T-cell (primary cell): Measurements from ENCODE around the gene LSAMP. TPM values are rescaled to one million over a fixed set of nuclear protein-coding genes. Genes with fewer than 3 reads are reported as not detected.

Experiments
- ATAC-seq, 4 experiments: fragments of 200-7000 bp in 3 of 4; fragments of 150-1000 bp in 1 of 4; cut with Tn5 transposase; replicated peaks in 1 of 4; 1 replicate in 3 of 4; 2 replicates in 1 of 4; pipeline ENCODE4 v1.10.0; 2021; ENCODE audit warnings: moderate library complexity in 3 of 4, mild to moderate bottlenecking in 2 of 4, moderate number of reproducible peaks in 1 of 4
- CTCF ChIA-PET, 2 donors: fragments of 300-600 bp; sonication (Branson Sonifier 250); formaldehyde crosslinking; loops; one replicate each; lab custom pipeline; 2022; ENCODE audit warnings: antibody characterized with exemption in 2 of 2; lab: Charles Lee
- POLR2A ChIA-PET, 2 donors: fragments of 300-600 bp; sonication (Branson Sonifier 250); formaldehyde crosslinking; loops; one replicate each; lab custom pipeline; 2022; ENCODE audit warnings: antibody characterized with exemption in 2 of 2; lab: Charles Lee
- DNase-seq, 35 experiments: peaks; one replicate each; pipeline versions ENCODE4 v3.0.0 to v3.0.0-alpha.2; 2013 to 2023
- H3K27ac ChIP-seq: one replicate; pipeline ENCODE4 v1.5.1; 2013; ENCODE audit warnings: low read length
- H3K27me3 ChIP-seq, 2 experiments: replicated peaks in 1 of 2; 1 replicate in 1 of 2; 2 replicates in 1 of 2; pipeline versions ENCODE4 v1.6.1 to v1.7.0; 2013; ENCODE audit warnings: low read length in 1 of 2, mixed read lengths in 1 of 2; ENCODE audit not compliant: control insufficient read depth in 2 of 2, insufficient read depth in 2 of 2; ENCODE audit errors: extremely low read depth in 1 of 2
- H3K36me3 ChIP-seq, 2 donors: 1 replicate in 1 of 2; 2 replicates in 1 of 2; pipeline versions ENCODE4 v1.6.1 to v1.7.0; 2013; ENCODE audit warnings: low read length in 1 of 2; ENCODE audit not compliant: control insufficient read depth in 2 of 2, insufficient read depth in 1 of 2; ENCODE audit errors: extremely low read depth in 1 of 2
- H3K4me1 ChIP-seq, 2 experiments: 1 replicate in 1 of 2; 2 replicates in 1 of 2; pipeline versions ENCODE4 v1.6.1 to v1.7.0; 2013; ENCODE audit warnings: low read length in 2 of 2, mixed read lengths in 1 of 2; ENCODE audit not compliant: insufficient read depth in 2 of 2, control insufficient read depth in 1 of 2; ENCODE audit errors: extremely low read depth in 1 of 2
- H3K4me3 ChIP-seq, 2 donors: 1 replicate in 1 of 2; 2 replicates in 1 of 2; pipeline versions ENCODE4 v1.5.1 to v1.7.0; 2013; ENCODE audit warnings: mild to moderate bottlenecking in 2 of 2, low read length in 1 of 2, moderate library complexity in 1 of 2; ENCODE audit not compliant: control insufficient read depth in 1 of 2; ENCODE audit errors: extremely low read depth in 1 of 2
- H3K9me3 ChIP-seq: 2 replicates; pipeline ENCODE4 v1.7.0; 2013
- H3K27ac Mint-ChIP-seq, 2 donors: one replicate each; pipeline ENCODE4 v1.8.0; 2020 to 2021; ENCODE audit warnings: mild to moderate bottlenecking in 2 of 2, mixed read lengths in 2 of 2
- H3K27me3 Mint-ChIP-seq, 2 donors: one replicate each; pipeline ENCODE4 v1.8.0; 2021 to 2022; ENCODE audit warnings: mixed read lengths in 2 of 2
- H3K36me3 Mint-ChIP-seq: one replicate; pipeline ENCODE4 v1.8.0; 2021; ENCODE audit warnings: mixed read lengths
- H3K4me1 Mint-ChIP-seq, 3 donors: one replicate each; pipeline ENCODE4 v1.8.0; 2020 to 2022; ENCODE audit warnings: mixed read lengths in 3 of 3, mild to moderate bottlenecking in 1 of 3
- H3K4me3 Mint-ChIP-seq, 3 donors: one replicate each; pipeline ENCODE4 v1.8.0; 2020 to 2022; ENCODE audit warnings: mild to moderate bottlenecking in 3 of 3, mixed read lengths in 3 of 3, moderate library complexity in 3 of 3
- H3K9me3 Mint-ChIP-seq, 3 donors: one replicate each; pipeline ENCODE4 v1.8.0; 2020 to 2022; ENCODE audit warnings: mixed read lengths in 3 of 3
- WGBS: methylation state at CpG from one replicate; pipeline ENCODE4 v1.1.5; 2013; ENCODE audit warnings: missing lambda C conversion rate; ENCODE audit not compliant: insufficient coverage; 5-methylcytosine and 5-hydroxymethylcytosine counted together
- total RNA-seq, 35 experiments: library from RNA in 6 of 35; stranded (reverse) in 6 of 35; fragments of 120-200 nt in 1 of 35; gene quantifications; one replicate each; pipeline versions ENCODE4 v1.2.1 to v1.2.4 and lab custom pipeline; 2013 to 2026

The LSAMP gene
- total RNA-seq, 5 donors from 2014 or later (not counting 1 experiment from before 2014, with no cell fraction given), result 0.03 to 0.28 (median 0.06) TPM; not detected in 2

- no peaks in the 10 kb centered on the region for H3K36me3 ChIP-seq
- no peaks in the 10 kb centered on the region for H3K27me3 ChIP-seq
- H3K4me1 ChIP-seq, result no peaks in the 10 kb centered on the region
- Mint-ChIP-seq H3K27ac (no peak overlapping the region), H3K4me1 (no peaks in the 10 kb centered on the region), H3K36me3 (no peaks in the 10 kb centered on the region), H3K4me3 (no peak overlapping the region), H3K9me3 (peaks cover 3 to 10% (median 9%) of the 10 kb centered on the region in 3 donors), H3K27me3 (no peaks in the 10 kb centered on the region)
- ATAC-seq, result no peak
- WGBS, result no CpG with 5 or more reads among the region's 3 CpGs
- no peak for DNase-seq
- no peaks in the 10 kb centered on the region for H3K9me3 ChIP-seq
- H3K4me3 ChIP-seq, result no peak overlapping the region
- H3K27ac ChIP-seq, result no peak overlapping the region
- ChIA-PET POLR2A (no interaction called here), CTCF (no interaction called here)
These were observed 203.6 kb downstream of the LSAMP start for GRCh38 chr3:116241677-116242076.

GRCh38 chr3:116240261-116240660 is 205.0 kb downstream of the LSAMP start:
- no peaks in the 10 kb centered on the region for H3K27me3 ChIP-seq
- H3K9me3 Mint-ChIP-seq, result peaks cover 3 to 9% (median 6%) of the 10 kb centered on the region in 3 donors
- no peaks in the 10 kb centered on the region for H3K9me3 ChIP-seq
- no CpG with 5 or more reads among the region's 1 CpG for WGBS
- no peak overlapping the region for H3K4me3 Mint-ChIP-seq
- H3K36me3 Mint-ChIP-seq, result no peaks in the 10 kb centered on the region
- ATAC-seq (no peak), DNase-seq (no peak)
- no peak overlapping the region for H3K27ac ChIP-seq
- no peaks in the 10 kb centered on the region for H3K36me3 ChIP-seq
- H3K27ac Mint-ChIP-seq, result no peak overlapping the region
- ChIA-PET CTCF (no interaction called here), POLR2A (no interaction called here)
- no peak overlapping the region for H3K4me3 ChIP-seq
- no peaks in the 10 kb centered on the region for H3K4me1 ChIP-seq
- no peaks in the 10 kb centered on the region for H3K27me3 Mint-ChIP-seq
- H3K4me1 Mint-ChIP-seq, result no peaks in the 10 kb centered on the region

GRCh38 chr3:116238846-116239565 is 206.3 kb downstream of the LSAMP start:
- Mint-ChIP-seq H3K27ac (no peak overlapping the region), H3K9me3 (peaks cover 0 to 9% (median 7%) of the 10 kb centered on the region in 3 donors), H3K36me3 (no peaks in the 10 kb centered on the region), H3K4me3 (no peak overlapping the region), H3K4me1 (no peaks in the 10 kb centered on the region), H3K27me3 (no peaks in the 10 kb centered on the region)
- H3K36me3 ChIP-seq, result no peaks in the 10 kb centered on the region
- H3K27me3 ChIP-seq, result no peaks in the 10 kb centered on the region
- no peaks in the 10 kb centered on the region for H3K9me3 ChIP-seq
- CTCF ChIA-PET, result no interaction called here
- POLR2A ChIA-PET, result no interaction called here
- no CpG with 5 or more reads among the region's 2 CpGs for WGBS
- H3K27ac ChIP-seq, result no peak overlapping the region
- H3K4me1 ChIP-seq, result no peaks in the 10 kb centered on the region
- no peak for ATAC-seq
- no peak overlapping the region for H3K4me3 ChIP-seq
- no peak for DNase-seq

- no peak for ATAC-seq
- CTCF ChIA-PET, result no interaction called here
- no peak overlapping the region for H3K27ac Mint-ChIP-seq
These were observed 211.5 kb downstream of the LSAMP start for GRCh38 chr3:116233711-116234357.

GRCh38 chr3:116230431-116231020 is 214.8 kb downstream of the LSAMP start:
- ATAC-seq, result no peak
- H3K9me3 ChIP-seq, result no peaks in the 10 kb centered on the region
- ChIA-PET CTCF (no interaction called here), POLR2A (interaction anchor here in 1 of 2 donors (0.6 kb wide), 1 partner anchor 432 kb away, joined by 3 read pairs; no protein-coding TSS in a partner anchor)
- H3K27me3 ChIP-seq, result no peaks in the 10 kb centered on the region
- H3K36me3 ChIP-seq, result no peaks in the 10 kb centered on the region
- Mint-ChIP-seq H3K36me3 (no peaks in the 10 kb centered on the region), H3K27ac (no peak overlapping the region), H3K27me3 (no peaks in the 10 kb centered on the region), H3K4me3 (no peak overlapping the region), H3K4me1 (no peaks in the 10 kb centered on the region), H3K9me3 (peaks cover 3 to 17% (median 15%) of the 10 kb centered on the region in 3 donors)
- H3K27ac ChIP-seq, result no peak overlapping the region
- no peak for DNase-seq
- no peak overlapping the region for H3K4me3 ChIP-seq
- H3K4me1 ChIP-seq, result no peaks in the 10 kb centered on the region
- no CpG with 5 or more reads among the region's 5 CpGs for WGBS

More at GRCh38 chr3:116233711-116234357, 211.5 kb downstream of the LSAMP start:
- no peaks in the 10 kb centered on the region for H3K4me1 ChIP-seq
- peaks cover 3 to 14% (median 11%) of the 10 kb centered on the region in 3 donors for H3K9me3 Mint-ChIP-seq
- no peaks in the 10 kb centered on the region for H3K27me3 Mint-ChIP-seq
- no peaks in the 10 kb centered on the region for H3K36me3 ChIP-seq
- no peak overlapping the region for H3K4me3 ChIP-seq
- whole genome bisulfite sequencing, result 43% methylated on average over 1 of the region's 4 CpGs
- no peaks in the 10 kb centered on the region for H3K9me3 ChIP-seq
- POLR2A ChIA-PET, result no interaction called here
- H3K27me3 ChIP-seq, result no peaks in the 10 kb centered on the region
- no peak overlapping the region for H3K4me3 Mint-ChIP-seq
- H3K4me1 Mint-ChIP-seq, result no peaks in the 10 kb centered on the region
- H3K27ac ChIP-seq, result no peak overlapping the region
- no peak for DNase-seq
- H3K36me3 Mint-ChIP-seq, result no peaks in the 10 kb centered on the region

- H3K36me3 Mint-ChIP-seq, result no peaks in the 10 kb centered on the region
- ChIA-PET CTCF (interaction anchor here in 1 of 2 donors (0.6 kb wide), 1 partner anchor 23 kb away, joined by 4 read pairs; no protein-coding TSS in a partner anchor), POLR2A (no interaction called here)
- H3K27me3 Mint-ChIP-seq, result no peaks in the 10 kb centered on the region
- no peaks in the 10 kb centered on the region for H3K4me1 Mint-ChIP-seq
- 40% methylated on average over 1 of the region's 1 CpG for WGBS
- H3K27me3 ChIP-seq, result no peaks in the 10 kb centered on the region
- no peak overlapping the region for H3K4me3 ChIP-seq
- H3K4me1 ChIP-seq, result no peaks in the 10 kb centered on the region
- no peak overlapping the region for H3K27ac Mint-ChIP-seq
- H3K9me3 ChIP-seq, result no peaks in the 10 kb centered on the region
- peaks cover 2 to 11% (median 4%) of the 10 kb centered on the region in 3 donors for H3K9me3 Mint-ChIP-seq
- ATAC-seq (no peak), DNase-seq (no peak)
- no peaks in the 10 kb centered on the region for H3K36me3 ChIP-seq
- no peak overlapping the region for H3K27ac ChIP-seq
- no peak overlapping the region for H3K4me3 Mint-ChIP-seq
These were observed 219.0 kb downstream of the LSAMP start for GRCh38 chr3:116226266-116226665.
